Kidney (tissue), 14 donors: ENCODE results near the gene HDGF. TPM values are rescaled to one million over a fixed set of nuclear protein-coding genes. Genes with fewer than 3 reads are reported as not detected.

Experiments
- DNase-seq, 5 donors: peaks; one replicate each; pipeline ENCODE4 v3.0.0-alpha.2; 2013 to 2020
- FAIRE-seq: peaks from 2 replicates; lab custom pipeline; 2012; peaks lifted over from hg19 to GRCh38; lab: Jason Lieb, UNC
- H3K27ac ChIP-seq, 2 donors: one replicate each; pipeline ENCODE4 v1.7.0; 2013; ENCODE audit warnings: low read depth in 2 of 2, low read length in 2 of 2, inconsistent platforms in 1 of 2
- H3K27me3 ChIP-seq: one replicate; pipeline ENCODE4 v1.7.1; 2013; ENCODE audit warnings: low read length, inconsistent platforms; ENCODE audit not compliant: control insufficient read depth, insufficient read depth
- H3K36me3 ChIP-seq, 3 donors: one replicate each; pipeline versions ENCODE4 v1.7.0 to v1.7.1; 2013; ENCODE audit warnings: low read length in 3 of 3, control low read depth in 1 of 3, inconsistent platforms in 1 of 3; ENCODE audit not compliant: insufficient read depth in 3 of 3, control insufficient read depth in 2 of 3
- H3K4me1 ChIP-seq, 3 donors: one replicate each; pipeline versions ENCODE4 v1.7.0 to v1.7.1; 2013; ENCODE audit warnings: low read length in 3 of 3, inconsistent platforms in 1 of 3, low read depth in 1 of 3; ENCODE audit not compliant: control insufficient read depth in 2 of 3, insufficient read depth in 2 of 3
- H3K4me3 ChIP-seq, 3 donors: one replicate each; pipeline versions ENCODE4 v1.7.0 to v1.8.1; 2013; ENCODE audit warnings: low read length in 3 of 3, control low read depth in 1 of 3, inconsistent platforms in 1 of 3
- H3K9ac ChIP-seq, 3 donors: one replicate each; pipeline versions ENCODE4 v1.7.0 to v1.7.1; 2013; ENCODE audit warnings: low read length in 3 of 3, control low read depth in 1 of 3, inconsistent platforms in 1 of 3
- H3K9me3 ChIP-seq, 3 donors: one replicate each; pipeline versions ENCODE4 v1.7.0 to v1.7.1; 2013; ENCODE audit warnings: low read length in 3 of 3, control low read depth in 1 of 3, inconsistent platforms in 1 of 3; ENCODE audit not compliant: control insufficient read depth in 2 of 3, insufficient read depth in 1 of 3
- intact Hi-C: fragments of 100-400 bp; cut with DNase I; formaldehyde crosslinking; loops from one replicate; pipeline ENCODE4 v1.11.1; 2022
- polyA plus RNA-seq: library from polyadenylated mRNA; stranded (reverse); fragments of 350-450 nt; fragmentation: Illumina TruSeq; extraction: RNeasy Lipid Tissue Mini Kit (QIAGEN cat#74804); gene quantifications from one replicate; pipeline ENCODE4 v1.2.3, GENCODE V29; 2014; ENCODE audit warnings: low read depth, low replicate concordance; ENCODE audit not compliant: insufficient read depth
- total RNA-seq: library from RNA; stranded (reverse); fragmentation: NEBNext Ultra II Directional; extraction: Animal tissue kit (Norgen Biotek cat#: 25700); gene quantifications from one replicate; pipeline ENCODE4 v1.2.1, GENCODE V29; 2021
- TF ChIP-seq, protein P1 (sequence below): IDR thresholded peaks from 3 replicates; pipeline ENCODE4 v1.5.1; 2012; ENCODE audit warnings: mild to moderate bottlenecking, moderate library complexity, borderline replicate concordance; ENCODE audit not compliant: insufficient read depth; ENCODE audit errors: extremely low read depth
- donor health status: control.
- donor health status: control.
- donor health status: control.
- donor health status: control.
- donor health status: control.
- donor health status: DM: yes; HTN: yes; CAD: no.
- donor health status: Normal renal cell carcinoma (clear cell type).

Gene HDGF
- total and polyA plus RNA-seq, 2 donors from 2014 or later = 198 to 206 TPM

GRCh38 chr1:156785458-156785857, 34.0 kb upstream of the HDGF start:
- Histone ChIP-seq H3K9me3 (no peaks in the 10 kb centered on the region), H3K36me3 (peaks cover 4 to 30% (median 21%) of the 10 kb centered on the region in 3 donors), H3K9ac (no peak overlapping the region), H3K4me3 (no peak overlapping the region), H3K4me1 (no peaks in the 10 kb centered on the region), H3K27me3 (no peaks in the 10 kb centered on the region), H3K27ac (no peak overlapping the region)
- FAIRE-seq (no peak), DNase-seq (no peak)
- TF ChIP-seq, protein P1, sequence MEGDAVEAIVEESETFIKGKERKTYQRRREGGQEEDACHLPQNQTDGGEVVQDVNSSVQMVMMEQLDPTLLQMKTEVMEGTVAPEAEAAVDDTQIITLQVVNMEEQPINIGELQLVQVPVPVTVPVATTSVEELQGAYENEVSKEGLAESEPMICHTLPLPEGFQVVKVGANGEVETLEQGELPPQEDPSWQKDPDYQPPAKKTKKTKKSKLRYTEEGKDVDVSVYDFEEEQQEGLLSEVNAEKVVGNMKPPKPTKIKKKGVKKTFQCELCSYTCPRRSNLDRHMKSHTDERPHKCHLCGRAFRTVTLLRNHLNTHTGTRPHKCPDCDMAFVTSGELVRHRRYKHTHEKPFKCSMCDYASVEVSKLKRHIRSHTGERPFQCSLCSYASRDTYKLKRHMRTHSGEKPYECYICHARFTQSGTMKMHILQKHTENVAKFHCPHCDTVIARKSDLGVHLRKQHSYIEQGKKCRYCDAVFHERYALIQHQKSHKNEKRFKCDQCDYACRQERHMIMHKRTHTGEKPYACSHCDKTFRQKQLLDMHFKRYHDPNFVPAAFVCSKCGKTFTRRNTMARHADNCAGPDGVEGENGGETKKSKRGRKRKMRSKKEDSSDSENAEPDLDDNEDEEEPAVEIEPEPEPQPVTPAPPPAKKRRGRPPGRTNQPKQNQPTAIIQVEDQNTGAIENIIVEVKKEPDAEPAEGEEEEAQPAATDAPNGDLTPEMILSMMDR = no peak
- intact Hi-C loops = no loop called here

DNA sequence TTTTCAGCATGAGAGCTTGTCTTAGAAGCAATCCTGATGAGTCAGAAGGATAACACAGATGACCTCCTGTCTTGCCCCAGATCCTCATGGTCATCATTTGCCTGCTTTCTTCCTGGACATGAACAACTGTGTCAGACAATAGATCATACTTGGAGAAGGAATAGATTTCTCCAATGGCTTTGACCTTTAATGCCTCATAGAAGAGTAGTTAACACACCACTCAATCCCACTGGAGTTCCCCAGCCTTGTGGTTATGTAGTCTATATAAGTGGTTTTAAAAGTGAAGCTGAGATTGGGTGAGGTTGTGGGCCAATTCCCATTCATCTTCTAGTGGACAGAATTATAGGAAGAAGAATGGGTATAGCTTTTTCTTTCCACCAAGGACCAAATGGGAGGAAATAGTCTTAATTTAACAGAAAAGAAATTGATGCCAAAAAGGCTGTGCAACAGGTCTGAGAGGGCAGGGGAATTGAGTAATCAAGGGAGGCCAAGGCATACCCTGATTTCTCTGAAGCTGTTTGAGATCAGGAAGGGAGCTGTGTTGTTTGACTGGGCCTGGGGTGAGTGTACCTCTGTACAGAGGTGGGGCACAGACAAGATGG, 30.2 kb upstream of the HDGF start:
- intact Hi-C loops = no loop called here
- Histone ChIP-seq H3K27ac (no peak overlapping the region), H3K9ac (no peak overlapping the region), H3K36me3 (peaks cover 2 to 21% (median 17%) of the 10 kb centered on the region in 3 donors), H3K4me3 (no peak overlapping the region), H3K27me3 (no peaks in the 10 kb centered on the region), H3K9me3 (no peaks in the 10 kb centered on the region), H3K4me1 (peaks cover 0 to 3% (median 0%) of the 10 kb centered on the region in 3 donors)
- FAIRE-seq = no peak
- no peak for DNase-seq
- TF ChIP-seq, protein P1 = no peak

GRCh38 chr1:156777573-156777972, 26.1 kb upstream of the HDGF start:
- FAIRE-seq (no peak), DNase-seq (no peak)
- H3K9ac ChIP-seq = no peak overlapping the region
- H3K9me3 ChIP-seq = no peaks in the 10 kb centered on the region
- no peak overlapping the region for H3K27ac ChIP-seq
- TF ChIP-seq, protein P1 = no peak
- peaks cover 0 to 5% (median 4%) of the 10 kb centered on the region in 3 donors for H3K4me1 ChIP-seq
- intact Hi-C loops = no loop called here
- no peak overlapping the region for H3K4me3 ChIP-seq
- H3K36me3 ChIP-seq = peaks cover 0 to 4% (median under 1%) of the 10 kb centered on the region in 3 donors
- no peaks in the 10 kb centered on the region for H3K27me3 ChIP-seq

DNA sequence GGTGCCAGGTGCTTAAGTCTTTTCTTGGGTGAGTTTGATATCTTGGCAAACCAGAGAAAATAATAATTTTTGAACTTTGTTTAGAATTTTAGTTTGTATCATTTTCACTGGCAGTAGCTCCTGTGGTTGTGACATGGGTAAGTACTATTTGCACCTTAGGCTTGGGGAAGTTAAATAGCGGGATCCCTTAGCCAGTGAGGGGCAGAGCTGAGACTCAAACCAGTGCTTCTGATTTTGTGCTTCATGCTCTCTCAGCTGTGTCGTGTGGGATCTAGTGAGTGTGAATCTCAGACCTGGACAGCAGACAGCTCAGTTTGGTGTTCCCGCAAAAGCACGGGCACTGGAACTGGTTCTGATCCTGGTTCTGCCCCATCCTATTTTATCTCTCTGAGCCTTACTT, 25.5 kb upstream of the HDGF start:
- intact Hi-C loops = no loop called here
- peaks cover 0 to 5% (median 4%) of the 10 kb centered on the region in 3 donors for H3K4me1 ChIP-seq
- H3K27me3 ChIP-seq = no peaks in the 10 kb centered on the region
- H3K9ac ChIP-seq = no peak overlapping the region
- TF ChIP-seq, protein P1 = no peak
- FAIRE-seq = no peak
- H3K4me3 ChIP-seq = no peak overlapping the region
- no peak overlapping the region for H3K27ac ChIP-seq
- H3K9me3 ChIP-seq = no peaks in the 10 kb centered on the region
- H3K36me3 ChIP-seq = no peaks in the 10 kb centered on the region
- DNase-seq = no peak
